Erythroblast (primary cell): Measurements from ENCODE around the gene ARHGEF11.

ENCODE experiments used
- DNase-seq, 2 experiments: peaks; one replicate each; lab custom pipeline; 2025; lab: John Stamatoyannopoulos, UW
- GATA1 ChIP-seq: IDR thresholded peaks from 2 replicates; pipeline ENCODE4 v1.6.1; 2011; ENCODE audit warnings: low read depth, mild to moderate bottlenecking, control low read depth, low read length, moderate library complexity
- POLR2A ChIP-seq: IDR thresholded peaks from 2 replicates; pipeline ENCODE4 v1.6.1; 2011; ENCODE audit warnings: mild to moderate bottlenecking, low read length

Gene ARHGEF11

GRCh38 chr1:156906206-156906906 is 139.2 kb downstream of the ARHGEF11 start:
- no peak for TF ChIP-seq GATA1
- TF ChIP-seq POLR2A = no peak
- no peak for DNase-seq

- TF ChIP-seq POLR2A (no peak), GATA1 (no peak)
- DNase-seq = no peak
Observed at GRCh38 chr1:156905651-156906050, 139.9 kb downstream of the ARHGEF11 start.

GRCh38 chr1:156905176-156905575 is 140.4 kb downstream of the ARHGEF11 start:
- TF ChIP-seq POLR2A (no peak), GATA1 (no peak)
- no peak for DNase-seq

- TF ChIP-seq GATA1 (no peak), POLR2A (no peak)
Observed at GRCh38 chr1:156904187-156904959, 141.2 kb downstream of the ARHGEF11 start.

GRCh38 chr1:156903328-156904091 is 142.0 kb downstream of the ARHGEF11 start:
- TF ChIP-seq GATA1 = no peak
- TF ChIP-seq POLR2A = no peak
- DNase-seq = no peak

More at GRCh38 chr1:156904187-156904959, 141.2 kb downstream of the ARHGEF11 start:
- no peak for DNase-seq

- DNase-seq = no peak
- TF ChIP-seq GATA1 (no peak), POLR2A (no peak)
Observed at GRCh38 chr1:156901966-156902915, 143.3 kb downstream of the ARHGEF11 start.

GRCh38 chr1:156901590-156901900 is 144.0 kb downstream of the ARHGEF11 start:
- no peak for DNase-seq
- no peak for TF ChIP-seq GATA1
- TF ChIP-seq POLR2A = no peak

GRCh38 chr1:156900896-156901589 is 144.5 kb downstream of the ARHGEF11 start:
- no peak for TF ChIP-seq POLR2A
- DNase-seq = no peak

GRCh38 chr1:156899956-156900718 is 145.4 kb downstream of the ARHGEF11 start:
- TF ChIP-seq GATA1 (no peak), POLR2A (no peak)
- DNase-seq = no peak

- TF ChIP-seq POLR2A (no peak), GATA1 (no peak)
Observed at GRCh38 chr1:156898971-156899664, 146.4 kb downstream of the ARHGEF11 start.

GRCh38 chr1:156898161-156898566 is 147.4 kb downstream of the ARHGEF11 start:
- DNase-seq = no peak
- no peak for TF ChIP-seq GATA1
- no peak for TF ChIP-seq POLR2A

More at GRCh38 chr1:156898971-156899664, 146.4 kb downstream of the ARHGEF11 start:
- no peak for DNase-seq
